HEK293 (cell line): ENCODE results near the gene CRB3.

ENCODE experiments used
- CTCF ChIA-PET: fragments of 350-600 bp; formaldehyde crosslinking; extraction: SDS; loops from one replicate; lab custom pipeline; 2021; ENCODE audit warnings: antibody characterized with exemption; lab: Yijun Ruan, JAX
- POLR2A ChIA-PET: fragments of 300-600 bp; formaldehyde crosslinking; extraction: SDS; loops from one replicate; lab custom pipeline; 2020; ENCODE audit warnings: antibody characterized with exemption, inconsistent platforms; lab: Yijun Ruan, JAX
- H3K27ac ChIP-seq: fragments of 200-500 bp; sonication (Bioruptor generic); 2 replicates; pipeline ENCODE4 v1.5.1; 2014; ENCODE audit warnings: low read depth, low read length, control low read depth, inconsistent platforms; ENCODE audit errors: extremely low read depth
- H3K36me3 ChIP-seq, 2 experiments: fragments of 200-500 bp in 1 of 2; sonication (Bioruptor generic) in 1 of 2; 1 replicate in 1 of 2; 2 replicates in 1 of 2; pipeline ENCODE4 v1.5.1; 2014 to 2017; ENCODE audit warnings: inconsistent platforms in 2 of 2, low read length in 2 of 2; ENCODE audit not compliant: control insufficient read depth in 2 of 2, insufficient read depth in 1 of 2
- H3K4me1 ChIP-seq: fragments of 200-500 bp; sonication (Bioruptor generic); 2 replicates; pipeline ENCODE4 v1.5.1; 2014; ENCODE audit warnings: mild to moderate bottlenecking, low read length, inconsistent platforms; ENCODE audit not compliant: control insufficient read depth, insufficient read depth
- H3K4me3 ChIP-seq: 2 replicates; pipeline ENCODE4 v1.5.1; 2011; ENCODE audit warnings: low read depth, mild to moderate bottlenecking, control low read depth, low read length, moderate library complexity
- H3K9me3 ChIP-seq: fragments of 200-500 bp; sonication (Bioruptor generic); 2 replicates; pipeline ENCODE4 v1.5.1; 2014; ENCODE audit warnings: low read depth, low read length, inconsistent platforms; ENCODE audit not compliant: control insufficient read depth, insufficient read depth
- BCL11A ChIP-seq: fragments of 450-650 bp; formaldehyde crosslinking; IDR thresholded peaks from 2 replicates; pipeline ENCODE4 v1.5.1; 2016; ENCODE audit warnings: low read depth, missing biosample characterization, missing genetic modification characterization
- GLIS1 ChIP-seq: fragments of 450-650 bp; formaldehyde crosslinking; IDR thresholded peaks from 2 replicates; pipeline ENCODE4 v1.5.1; 2016; ENCODE audit warnings: missing biosample characterization, missing genetic modification characterization
- HOXD13 ChIP-seq: sonication (generic); formaldehyde crosslinking; IDR thresholded peaks from 2 replicates; pipeline ENCODE4 v1.8.0; 2022; ENCODE audit warnings: missing genetic modification reagents, borderline replicate concordance
- KLF1 ChIP-seq: fragments of 450-650 bp; formaldehyde crosslinking; IDR thresholded peaks from 2 replicates; pipeline ENCODE4 v1.5.1; 2016; ENCODE audit warnings: missing biosample characterization, missing genetic modification characterization
- KLF8 ChIP-seq: fragments of 450-650 bp; formaldehyde crosslinking; IDR thresholded peaks from 2 replicates; pipeline ENCODE4 v1.5.1; 2016; ENCODE audit warnings: missing biosample characterization, missing genetic modification characterization
- WT1 ChIP-seq: fragments of 450-650 bp; formaldehyde crosslinking; IDR thresholded peaks from 2 replicates; pipeline ENCODE4 v1.5.1; 2016; ENCODE audit warnings: missing biosample characterization, missing genetic modification characterization
- ZBTB1 ChIP-seq: fragments of 450-650 bp; formaldehyde crosslinking; IDR thresholded peaks from 2 replicates; pipeline ENCODE4 v1.5.1; 2016; ENCODE audit warnings: missing biosample characterization, missing genetic modification characterization
- ZEB2 ChIP-seq: fragments of 450-650 bp; formaldehyde crosslinking; IDR thresholded peaks from 2 replicates; pipeline ENCODE4 v1.5.1; 2016; ENCODE audit warnings: missing biosample characterization, missing genetic modification characterization
- ZNF10 ChIP-seq: fragments of 450-650 bp; formaldehyde crosslinking; IDR thresholded peaks from 2 replicates; pipeline ENCODE4 v1.5.1; 2017; ENCODE audit warnings: missing biosample characterization, missing genetic modification characterization
- ZNF112 ChIP-seq: fragments of 450-650 bp; formaldehyde crosslinking; IDR thresholded peaks from 2 replicates; pipeline ENCODE4 v1.5.0; 2017; ENCODE audit warnings: missing biosample characterization, missing genetic modification characterization
- ZNF146 ChIP-seq: fragments of 450-650 bp; formaldehyde crosslinking; IDR thresholded peaks from 2 replicates; pipeline ENCODE4 v1.5.1; 2016; ENCODE audit warnings: missing biosample characterization, missing genetic modification characterization
- ZNF214 ChIP-seq: fragments of 450-650 bp; formaldehyde crosslinking; IDR thresholded peaks from 2 replicates; pipeline ENCODE4 v1.5.1; 2017; ENCODE audit warnings: missing biosample characterization, mild to moderate bottlenecking, missing genetic modification characterization, borderline replicate concordance
- ZNF266 ChIP-seq: fragments of 450-650 bp; formaldehyde crosslinking; IDR thresholded peaks from 2 replicates; pipeline ENCODE4 v1.5.1; 2016; ENCODE audit warnings: missing biosample characterization, missing genetic modification characterization, low read depth
- ZNF324 ChIP-seq: fragments of 450-650 bp; formaldehyde crosslinking; IDR thresholded peaks from 2 replicates; pipeline ENCODE4 v1.5.1; 2016; ENCODE audit warnings: missing biosample characterization, missing genetic modification characterization
- ZNF341 ChIP-seq: fragments of 450-650 bp; formaldehyde crosslinking; IDR thresholded peaks from 2 replicates; pipeline ENCODE4; 2016; ENCODE audit warnings: low read depth, missing biosample characterization, missing genetic modification characterization
- ZNF558 ChIP-seq: fragments of 450-650 bp; formaldehyde crosslinking; IDR thresholded peaks from 2 replicates; pipeline ENCODE4 v1.5.1; 2016; ENCODE audit warnings: missing biosample characterization, missing genetic modification characterization
- ZNF623 ChIP-seq: fragments of 450-650 bp; formaldehyde crosslinking; IDR thresholded peaks from 2 replicates; pipeline ENCODE4 v1.5.1; 2016; ENCODE audit warnings: missing biosample characterization, missing genetic modification characterization
- ZNF645 ChIP-seq: fragments of 450-650 bp; formaldehyde crosslinking; IDR thresholded peaks from 2 replicates; pipeline ENCODE4; 2016; ENCODE audit warnings: missing biosample characterization, missing genetic modification characterization
- ZNF664 ChIP-seq: fragments of 450-650 bp; formaldehyde crosslinking; IDR thresholded peaks from 2 replicates; pipeline ENCODE4 v1.5.1; 2016; ENCODE audit warnings: missing biosample characterization, missing genetic modification characterization
- ZNF768 ChIP-seq: fragments of 450-650 bp; formaldehyde crosslinking; IDR thresholded peaks from 2 replicates; pipeline ENCODE4 v1.5.1; 2018; ENCODE audit warnings: missing biosample characterization, mild to moderate bottlenecking, missing genetic modification characterization
- ZNF777 ChIP-seq: fragments of 450-650 bp; formaldehyde crosslinking; IDR thresholded peaks from 2 replicates; pipeline ENCODE4 v1.5.1; 2017; ENCODE audit warnings: missing biosample characterization, missing genetic modification characterization, borderline replicate concordance
- ZNF785 ChIP-seq: fragments of 450-650 bp; formaldehyde crosslinking; IDR thresholded peaks from 2 replicates; pipeline ENCODE4 v1.5.1; 2016; ENCODE audit warnings: missing biosample characterization, missing genetic modification characterization
- ZSCAN23 ChIP-seq: fragments of 450-650 bp; formaldehyde crosslinking; IDR thresholded peaks from 2 replicates; pipeline ENCODE4 v1.5.1; 2016; ENCODE audit warnings: missing biosample characterization, missing genetic modification characterization

The CRB3 gene

GRCh38 chr19:6431891-6432290, 32.2 kb upstream of the CRB3 start:
- Histone ChIP-seq H3K9me3 (no peaks in the 10 kb centered on the region), H3K4me3 (no peak overlapping the region), H3K36me3 (no peaks in the 10 kb centered on the region), H3K4me1 (no peaks in the 10 kb centered on the region), H3K27ac (no peak overlapping the region)
- ChIA-PET CTCF (interaction anchor here (0.6 kb wide), 1 partner anchor 961 kb away, joined by 4 read pairs; no protein-coding TSS in a partner anchor), POLR2A (interaction anchor here (0.6 kb wide), 1 partner anchor 27 kb away, joined by 3 read pairs; no protein-coding TSS in a partner anchor)
- no peak for TF ChIP-seq KLF8 (tag by site-specific recombination)

DNA sequence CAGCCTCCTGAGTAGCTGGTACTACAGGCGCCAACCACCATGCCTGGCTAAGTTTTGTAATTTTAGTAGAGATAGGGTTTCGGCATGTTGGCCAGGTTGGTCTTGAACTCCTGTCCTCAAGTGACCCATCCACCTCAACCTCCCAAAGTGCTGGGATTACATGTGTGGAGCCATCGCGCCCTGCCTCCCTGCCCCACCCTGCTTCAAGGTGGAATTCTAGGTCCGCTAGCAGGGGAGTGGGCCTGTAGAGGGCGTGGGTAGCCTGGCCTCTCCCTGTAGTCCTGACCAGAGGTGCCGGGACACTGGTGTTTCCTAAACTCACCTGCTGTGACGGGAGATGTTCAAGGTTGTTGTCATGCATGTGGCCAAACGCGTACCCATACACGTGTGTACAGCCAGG, 30.9 kb upstream of the CRB3 start:
- POLR2A ChIA-PET = no interaction called here
- no peak overlapping the region for H3K27ac ChIP-seq
- H3K9me3 ChIP-seq = no peaks in the 10 kb centered on the region
- no peak for TF ChIP-seq ZNF266
- peak; percentile 61; the same call in 1 of the 2 replicates for TF ChIP-seq KLF1
- TF ChIP-seq, all 188 proteins: peak for 1
- H3K36me3 ChIP-seq = no peaks in the 10 kb centered on the region
- no peaks in the 10 kb centered on the region for H3K4me1 ChIP-seq
- CTCF ChIA-PET = interaction anchor here (0.6 kb wide), 1 partner anchor 52 kb away, joined by 3 read pairs; no protein-coding TSS in a partner anchor
- H3K4me3 ChIP-seq = no peak overlapping the region

- Histone ChIP-seq H3K4me3 (no peak within 1 kb of the TSS), H3K9me3 (no peaks in the 10 kb centered on the region)
- no peak for TF ChIP-seq GLIS1
- no peak for TF ChIP-seq ZNF112 (tag by site-specific recombination)
- TF ChIP-seq ZNF768 (tag by site-specific recombination) = no peak
- TF ChIP-seq, all 188 proteins: peak for 0
- Histone ChIP-seq H3K4me1 (no peaks in the 10 kb centered on the region), H3K27ac (no peak within 1 kb of the TSS), H3K36me3 (no peaks in the 10 kb centered on the region)
- ChIA-PET CTCF (no interaction called here), POLR2A (no interaction called here)
Measured at GRCh38 chr19:6433663-6434062, 30.4 kb upstream of the CRB3 start, which contains the start of gene SLC25A41. Gene SLC25A41 (minus strand): TSS chr19:6433763. CDS start chr19:6433693, 70 bp downstream.

DNA sequence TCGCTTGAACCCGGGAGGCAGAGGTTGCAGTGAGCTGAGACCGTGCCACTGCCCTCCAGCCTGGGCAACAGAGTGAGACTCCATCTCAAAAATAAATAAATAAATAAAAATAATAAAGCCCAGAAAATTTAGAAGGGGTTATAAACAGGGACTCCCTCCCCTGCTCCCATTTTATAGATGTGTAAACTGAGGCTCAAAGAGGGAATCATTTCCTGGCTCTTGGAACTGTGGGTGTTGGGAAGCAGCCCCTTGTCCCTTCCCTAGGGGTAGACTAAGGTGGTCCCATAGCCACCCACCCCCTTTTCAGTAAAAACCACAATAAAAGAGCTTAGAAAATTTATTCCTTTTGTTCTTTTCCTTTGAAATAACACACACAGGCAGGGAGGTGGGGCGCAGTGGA, 24.3 kb upstream of the CRB3 start:
- Histone ChIP-seq H3K9me3 (no peaks in the 10 kb centered on the region), H3K36me3 (no peaks in the 10 kb centered on the region; a peak in 1 of 3 replicates), H3K4me3 (no peak overlapping the region), H3K4me1 (no peaks in the 10 kb centered on the region), H3K27ac (no peak overlapping the region)
- ChIA-PET CTCF (interaction anchor here (0.5 kb wide), 2 partner anchors 17 to 65 kb away, joined by 4 read pairs; no protein-coding TSS in a partner anchor), POLR2A (no interaction called here)
- TF ChIP-seq ZNF785 (tag by site-specific recombination) = no peak
- TF ChIP-seq WT1 (tag by site-specific recombination) = no peak
- TF ChIP-seq ZNF645 (tag by site-specific recombination) = no peak
- no peak for TF ChIP-seq ZNF558
- no peak for TF ChIP-seq ZNF623
- no peak for TF ChIP-seq ZBTB1
- no peak for TF ChIP-seq ZNF146 (tag by site-specific recombination)
- TF ChIP-seq HOXD13 = no peak
- no peak for TF ChIP-seq ZNF664 (tag by site-specific recombination)
- no peak for TF ChIP-seq ZSCAN23 (tag by site-specific recombination)
- no peak for TF ChIP-seq ZNF214 (tag by site-specific recombination)
- no peak for TF ChIP-seq ZNF777
- TF ChIP-seq BCL11A (tag by site-specific recombination) = no peak
- no peak for TF ChIP-seq ZNF324 (tag by site-specific recombination)
- TF ChIP-seq ZNF341 (tag by site-specific recombination) = no peak
- no peak for TF ChIP-seq ZEB2 (tag by site-specific recombination)
- no peak for TF ChIP-seq ZNF10 (tag by site-specific recombination)
